Astrocyte (in vitro differentiated cells and primary cell): Measurements from ENCODE around the gene NCMAP. TPM values are rescaled to one million over a fixed set of nuclear protein-coding genes. Genes with fewer than 3 reads are reported as not detected.

Experiments
- DNase-seq: peaks from one replicate; pipeline ENCODE4 v3.0.0-alpha.2; 2010; ENCODE audit warnings: low read depth
- FAIRE-seq: peaks from 2 replicates; lab custom pipeline; 2011; peaks lifted over from hg19 to GRCh38; lab: Jason Lieb, UNC
- H2AFZ ChIP-seq: 2 replicates; pipeline ENCODE4 v1.6.0; 2012; ENCODE audit warnings: low read depth, low read length, inconsistent platforms
- H3K27ac ChIP-seq: 2 replicates; pipeline ENCODE4 v1.5.1; 2011; ENCODE audit warnings: low read depth, low read length, inconsistent platforms
- H3K27me3 ChIP-seq: 2 replicates; pipeline ENCODE4 v1.6.0; 2011; ENCODE audit warnings: low read length, inconsistent platforms; ENCODE audit not compliant: insufficient read depth
- H3K36me3 ChIP-seq: 2 replicates; pipeline ENCODE4 v1.5.1; 2011; ENCODE audit warnings: low read length, inconsistent platforms; ENCODE audit not compliant: insufficient read depth
- H3K4me1 ChIP-seq: 2 replicates; pipeline ENCODE4 v1.5.1; 2011; ENCODE audit warnings: low read length, inconsistent platforms; ENCODE audit not compliant: insufficient read depth
- H3K4me2 ChIP-seq: 2 replicates; pipeline ENCODE4 v1.6.0; 2012; ENCODE audit warnings: low read length, inconsistent platforms
- H3K4me3 ChIP-seq: 2 replicates; pipeline ENCODE4 v1.5.1; 2011; ENCODE audit warnings: low read depth, mild to moderate bottlenecking, low read length, inconsistent platforms; ENCODE audit not compliant: insufficient read depth
- H3K79me2 ChIP-seq: 2 replicates; pipeline ENCODE4 v1.6.0; 2012; ENCODE audit warnings: mild to moderate bottlenecking, low read length, inconsistent platforms; ENCODE audit not compliant: insufficient read depth
- H3K9ac ChIP-seq: 2 replicates; pipeline ENCODE4 v1.6.0; 2012; ENCODE audit warnings: mild to moderate bottlenecking, low read length, inconsistent platforms
- H3K9me3 ChIP-seq: 2 replicates; pipeline ENCODE4 v1.5.1; 2012; ENCODE audit warnings: low read depth, mild to moderate bottlenecking, low read length, inconsistent platforms; ENCODE audit not compliant: insufficient read depth
- H4K20me1 ChIP-seq: 2 replicates; pipeline ENCODE4 v1.6.0; 2012; ENCODE audit warnings: low read length, inconsistent platforms; ENCODE audit not compliant: insufficient read depth
- H3K27ac Mint-ChIP-seq: one replicate; pipeline ENCODE4 v1.8.0; 2021; ENCODE audit warnings: mild to moderate bottlenecking, mixed read lengths; ENCODE audit not compliant: unreplicated experiment
- H3K27me3 Mint-ChIP-seq: one replicate; pipeline ENCODE4 v1.8.0; 2021; ENCODE audit warnings: low read depth, mixed read lengths; ENCODE audit not compliant: unreplicated experiment
- H3K36me3 Mint-ChIP-seq: one replicate; pipeline ENCODE4 v1.8.0; 2021; ENCODE audit warnings: low read depth, mixed read lengths; ENCODE audit not compliant: unreplicated experiment
- H3K4me1 Mint-ChIP-seq: one replicate; pipeline ENCODE4 v1.8.0; 2021; ENCODE audit warnings: low read depth, mixed read lengths; ENCODE audit not compliant: unreplicated experiment
- H3K4me3 Mint-ChIP-seq: one replicate; pipeline ENCODE4 v1.8.0; 2021; ENCODE audit warnings: mild to moderate bottlenecking, moderate library complexity, mixed read lengths; ENCODE audit not compliant: unreplicated experiment
- H3K9me3 Mint-ChIP-seq: one replicate; pipeline ENCODE4 v1.8.0; 2021; ENCODE audit warnings: mild to moderate bottlenecking, mixed read lengths; ENCODE audit not compliant: unreplicated experiment
- EZH2 ChIP-seq: IDR thresholded peaks from 2 replicates; pipeline ENCODE4 v1.6.1; 2012; ENCODE audit warnings: mild to moderate bottlenecking, low read length, inconsistent platforms; ENCODE audit not compliant: insufficient read depth
- total RNA-seq: library from RNA; stranded (reverse); gene quantifications from 2 replicates; pipeline ENCODE4 v1.2.1, GENCODE V29; 2021
- TF ChIP-seq, protein P1 (sequence below): IDR thresholded peaks from 2 replicates; pipeline ENCODE4 v1.5.1; 2011; ENCODE audit warnings: low read depth, mild to moderate bottlenecking, inconsistent platforms, low read length, moderate library complexity; ENCODE audit not compliant: insufficient read depth

The NCMAP gene
- total RNA-seq, 1 donor from 2014 or later, result not detected

- Histone ChIP-seq H3K4me3 (no peak overlapping the region), H3K27ac (no peak overlapping the region), H4K20me1 (peaks cover 6% of the 10 kb centered on the region), H3K27me3 (no peaks in the 10 kb centered on the region), H3K9me3 (no peaks in the 10 kb centered on the region), H3K9ac (no peak overlapping the region), H3K36me3 (no peaks in the 10 kb centered on the region), H3K4me2 (no peak overlapping the region), H2AFZ (no peak overlapping the region), H3K79me2 (peaks cover 4% of the 10 kb centered on the region), H3K4me1 (peaks cover 2% of the 10 kb centered on the region)
- DNase-seq (no peak), FAIRE-seq (no peak)
- Mint-ChIP-seq H3K27me3 (no peaks in the 10 kb centered on the region), H3K9me3 (peaks cover 3% of the 10 kb centered on the region), H3K36me3 (peaks cover 7% of the 10 kb centered on the region), H3K27ac (no peak overlapping the region), H3K4me1 (peaks cover 2% of the 10 kb centered on the region), H3K4me3 (no peak overlapping the region)
- TF ChIP-seq EZH2, result no peak
- TF ChIP-seq, protein P1, sequence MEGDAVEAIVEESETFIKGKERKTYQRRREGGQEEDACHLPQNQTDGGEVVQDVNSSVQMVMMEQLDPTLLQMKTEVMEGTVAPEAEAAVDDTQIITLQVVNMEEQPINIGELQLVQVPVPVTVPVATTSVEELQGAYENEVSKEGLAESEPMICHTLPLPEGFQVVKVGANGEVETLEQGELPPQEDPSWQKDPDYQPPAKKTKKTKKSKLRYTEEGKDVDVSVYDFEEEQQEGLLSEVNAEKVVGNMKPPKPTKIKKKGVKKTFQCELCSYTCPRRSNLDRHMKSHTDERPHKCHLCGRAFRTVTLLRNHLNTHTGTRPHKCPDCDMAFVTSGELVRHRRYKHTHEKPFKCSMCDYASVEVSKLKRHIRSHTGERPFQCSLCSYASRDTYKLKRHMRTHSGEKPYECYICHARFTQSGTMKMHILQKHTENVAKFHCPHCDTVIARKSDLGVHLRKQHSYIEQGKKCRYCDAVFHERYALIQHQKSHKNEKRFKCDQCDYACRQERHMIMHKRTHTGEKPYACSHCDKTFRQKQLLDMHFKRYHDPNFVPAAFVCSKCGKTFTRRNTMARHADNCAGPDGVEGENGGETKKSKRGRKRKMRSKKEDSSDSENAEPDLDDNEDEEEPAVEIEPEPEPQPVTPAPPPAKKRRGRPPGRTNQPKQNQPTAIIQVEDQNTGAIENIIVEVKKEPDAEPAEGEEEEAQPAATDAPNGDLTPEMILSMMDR, result no peak
Measured at GRCh38 chr1:24507405-24507804, 48.5 kb upstream of the NCMAP start.

GRCh38 chr1:24508911-24509310, 47.0 kb upstream of the NCMAP start:
- Mint-ChIP-seq H3K36me3 (peaks cover 7% of the 10 kb centered on the region), H3K27ac (no peak overlapping the region), H3K27me3 (no peaks in the 10 kb centered on the region), H3K9me3 (peaks cover 3% of the 10 kb centered on the region), H3K4me1 (no peaks in the 10 kb centered on the region), H3K4me3 (no peak overlapping the region)
- Histone ChIP-seq H3K79me2 (no peaks in the 10 kb centered on the region), H3K9ac (no peak overlapping the region), H3K4me1 (no peaks in the 10 kb centered on the region), H3K27ac (no peak overlapping the region), H2AFZ (no peak overlapping the region), H3K36me3 (no peaks in the 10 kb centered on the region), H3K27me3 (no peaks in the 10 kb centered on the region), H3K4me2 (no peak overlapping the region), H3K9me3 (no peaks in the 10 kb centered on the region), H4K20me1 (peaks cover 6% of the 10 kb centered on the region), H3K4me3 (no peak overlapping the region)
- DNase-seq (no peak), FAIRE-seq (no peak)
- no peak for TF ChIP-seq EZH2
- TF ChIP-seq, protein P1, result no peak

DNA sequence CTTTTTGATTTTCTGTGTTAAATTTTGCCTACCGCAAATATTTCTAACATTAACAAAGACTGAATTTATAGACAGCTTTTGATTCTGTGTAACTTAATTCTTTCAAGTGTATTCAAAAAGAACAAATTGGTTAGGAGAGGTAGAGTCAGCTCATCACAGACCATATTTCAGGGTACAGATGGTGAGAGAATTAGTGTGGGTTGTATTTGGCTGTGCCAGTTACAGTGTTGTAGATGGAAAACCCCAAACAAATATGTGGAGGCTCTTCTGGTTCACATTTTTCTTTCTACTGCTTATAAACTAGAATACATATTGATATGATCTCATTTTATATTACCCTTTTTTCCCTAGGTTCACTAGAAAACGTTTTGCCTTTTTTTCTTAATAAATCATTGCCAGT, 42.2 kb upstream of the NCMAP start:
- Mint-ChIP-seq H3K4me3 (no peak overlapping the region), H3K4me1 (peaks cover 3% of the 10 kb centered on the region), H3K27me3 (no peaks in the 10 kb centered on the region), H3K27ac (no peak overlapping the region), H3K36me3 (peaks cover 7% of the 10 kb centered on the region), H3K9me3 (peaks cover 3% of the 10 kb centered on the region)
- Histone ChIP-seq H3K4me2 (no peak overlapping the region), H3K36me3 (no peaks in the 10 kb centered on the region), H2AFZ (no peak overlapping the region), H3K4me1 (no peaks in the 10 kb centered on the region), H3K4me3 (no peak overlapping the region), H3K27me3 (no peaks in the 10 kb centered on the region), H4K20me1 (no peaks in the 10 kb centered on the region), H3K9ac (no peak overlapping the region), H3K27ac (no peak overlapping the region), H3K9me3 (no peaks in the 10 kb centered on the region), H3K79me2 (no peaks in the 10 kb centered on the region)
- TF ChIP-seq, protein P1, result no peak
- no peak for TF ChIP-seq EZH2
- DNase-seq (no peak), FAIRE-seq (no peak)
